ENCODE results near the gene RNU6-9. TPM values are rescaled to one million over a fixed set of nuclear protein-coding genes. Genes with fewer than 3 reads are reported as not detected.

Gene RNU6-9
- total and polyA plus RNA-seq, 2 of the 13 experiments (the other 11 are each of a cell fraction or from before 2014, with no cell fraction given) = under 0.01 TPM; not detected in 1

DNA sequence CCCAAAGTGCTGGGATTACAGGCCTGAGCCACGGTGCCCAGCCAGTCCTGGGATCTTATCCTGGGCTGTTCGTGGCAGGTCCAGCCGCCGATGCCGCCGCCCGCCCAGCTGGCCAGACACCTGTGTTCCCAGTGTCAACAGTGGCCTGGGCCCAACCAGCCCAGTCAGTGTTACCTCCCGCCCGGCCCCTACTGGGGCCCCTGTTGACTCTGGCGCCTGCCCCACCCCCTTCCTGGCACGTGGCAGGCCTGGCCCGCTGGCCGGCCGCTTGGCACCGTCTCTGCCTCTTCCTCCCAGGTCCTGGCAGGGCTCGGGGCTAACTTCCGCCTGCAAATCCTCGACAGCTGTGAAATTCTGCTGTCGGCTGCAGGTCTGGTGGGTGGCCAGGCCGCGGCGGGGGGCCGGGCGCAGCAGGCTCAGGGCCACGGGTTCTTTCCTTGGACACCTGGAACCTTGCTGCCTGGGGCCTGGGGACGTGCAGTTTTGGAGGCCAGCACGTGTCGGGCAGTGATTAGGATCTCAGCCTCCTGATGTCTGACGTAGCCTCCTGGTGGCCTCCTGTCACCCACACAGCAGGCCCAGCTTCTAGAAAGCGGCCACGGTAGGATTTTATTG lies 41.7 kb downstream of the RNU6-9 start:
- Histone ChIP-seq H3K9ac (ENCODE audit: insufficient read depth, low read depth, low read length) (no peak overlapping the region), H3K36me3 (replicated peaks in 1 of 2; ENCODE audit: control insufficient read depth in 1 of 2, insufficient read depth in 2 of 2, low read length in 2 of 2) (peaks cover 21 to 63% of the 10 kb centered on the region in 2 experiments; a peak in 4 of 5 replicates), H3K27me3 (ENCODE audit: control insufficient read depth in 1 of 2, insufficient read depth in 2 of 2, low read length in 2 of 2) (no peaks in the 10 kb centered on the region), H3K79me2 (ENCODE audit: insufficient read depth, low read length) (peaks cover 80% of the 10 kb centered on the region), H2AFZ (ENCODE audit: low read length) (no peak overlapping the region), H3K9me3 (ENCODE audit: low read length) (no peaks in the 10 kb centered on the region), H3K27ac (ENCODE audit: extremely low read length, insufficient read depth, low read length) (peak overlapping the region; percentile 55), H4K20me1 (ENCODE audit: insufficient read depth, low read length) (peaks cover 48% of the 10 kb centered on the region; the same call in 1 of the 2 replicates), H3K4me1 (ENCODE audit: insufficient read depth, low read length) (peaks cover 91% of the 10 kb centered on the region), H3K4me3 (replicated peaks in 1 of 3; ENCODE audit: insufficient read depth in 1 of 3, low read depth in 2 of 3, low read length in 3 of 3) (peak overlapping the region in 1 of 3 experiments; percentile 53; a peak in 1 of 6 replicates), H3K4me2 (ENCODE audit: low read depth, low read length) (peak overlapping the region; percentile 46)
- ATAC-seq (peak; percentile 89), DNase-seq (ENCODE audit: low spot score) (peak; percentile 88), FAIRE-seq (no peak)
- intact Hi-C loops (cut with micrococcal nuclease; ENCODE audit: unreplicated experiment) = loop anchor here (2.0 kb wide), 1 partner anchor 18 kb away; no protein-coding TSS in a partner anchor
- POLR2A ChIA-PET = interaction anchor here (0.7 to 2.5 kb wide), 6 partner anchors 10 to 45 kb away, joined by 3 to 28 read pairs (median 4); no protein-coding TSS in a partner anchor
- in situ Hi-C loops (cut with HindIII; ENCODE audit: extremely low pct_ligation_motif_present, low pct_unique_long_range_greater_than_20kb) = no loop called here
- BruUV-seq (replicated peaks) = no TSS peak
- WGBS (ENCODE audit: low lambda C conversion rate) = 66% methylated on average over 10 of the region's 31 CpGs
- CTCF ChIA-PET (ENCODE audit: low intra/inter-chr PET ratio, low total read pairs) = no interaction called here
- TF ChIP-seq ZSCAN9 (CRISPR knock-in tag; IDR thresholded peaks at IDR 0.05; ENCODE audit: borderline replicate concordance) = peak; percentile 64
- TF ChIP-seq, protein P1, sequence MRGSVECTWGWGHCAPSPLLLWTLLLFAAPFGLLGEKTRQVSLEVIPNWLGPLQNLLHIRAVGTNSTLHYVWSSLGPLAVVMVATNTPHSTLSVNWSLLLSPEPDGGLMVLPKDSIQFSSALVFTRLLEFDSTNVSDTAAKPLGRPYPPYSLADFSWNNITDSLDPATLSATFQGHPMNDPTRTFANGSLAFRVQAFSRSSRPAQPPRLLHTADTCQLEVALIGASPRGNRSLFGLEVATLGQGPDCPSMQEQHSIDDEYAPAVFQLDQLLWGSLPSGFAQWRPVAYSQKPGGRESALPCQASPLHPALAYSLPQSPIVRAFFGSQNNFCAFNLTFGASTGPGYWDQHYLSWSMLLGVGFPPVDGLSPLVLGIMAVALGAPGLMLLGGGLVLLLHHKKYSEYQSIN (CRISPR knock-in tag; IDR thresholded peaks at IDR 0.05; ENCODE audit: borderline replicate concordance) = no peak; the same call in 1 of the 2 replicates
- TF ChIP-seq ZNF382 (CRISPR knock-in tag; IDR thresholded peaks at IDR 0.05; ENCODE audit: borderline replicate concordance) = no peak
- no peak for TF ChIP-seq ATM (IDR thresholded peaks at IDR 0.05; ENCODE audit: borderline replicate concordance)
- TF ChIP-seq ZNF180 (CRISPR knock-in tag; IDR thresholded peaks at IDR 0.05; ENCODE audit: borderline replicate concordance, low read depth) = no peak
- TF ChIP-seq, protein P2, sequence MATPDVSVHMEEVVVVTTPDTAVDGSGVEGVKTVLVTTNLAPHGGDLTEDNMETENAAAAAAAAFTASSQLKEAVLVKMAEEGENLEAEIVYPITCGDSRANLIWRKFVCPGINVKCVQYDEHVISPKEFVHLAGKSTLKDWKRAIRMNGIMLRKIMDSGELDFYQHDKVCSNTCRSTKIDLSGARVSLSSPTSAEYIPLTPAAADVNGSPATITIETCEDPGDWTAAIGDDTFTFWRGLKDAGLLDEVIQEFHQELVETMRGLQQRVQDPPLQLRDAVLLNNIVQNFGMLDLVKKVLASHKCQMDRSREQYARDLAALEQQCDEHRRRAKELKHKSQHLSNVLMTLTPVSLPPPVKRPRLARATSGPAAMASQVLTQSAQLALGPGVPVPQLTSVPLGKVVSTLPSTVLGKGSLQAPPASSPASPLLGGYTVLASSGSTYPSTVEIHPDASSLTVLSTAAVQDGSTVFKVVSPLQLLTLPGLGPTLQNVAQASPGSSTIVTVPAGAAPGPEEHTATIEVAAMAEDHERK (CRISPR knock-in tag; IDR thresholded peaks at IDR 0.05; ENCODE audit: low read depth) = no peak
- peak; percentile 72; the same call in 1 of the 2 replicates for TF ChIP-seq BRD4 (CRISPR knock-in tag; IDR thresholded peaks at IDR 0.05)
- TF ChIP-seq ZNF720 (CRISPR knock-in tag; IDR thresholded peaks at IDR 0.05) = no peak
- TF ChIP-seq FOXJ3 (CRISPR knock-in tag; IDR thresholded peaks at IDR 0.05; ENCODE audit: borderline replicate concordance) = peak; percentile 87
- TF ChIP-seq AGO2 (optimal IDR thresholded peaks at IDR 0.05; ENCODE audit: low read depth, low read length) = peak; percentile 49
- peak; percentile 87 for TF ChIP-seq ZNF552 (CRISPR knock-in tag; IDR thresholded peaks at IDR 0.05; ENCODE audit: borderline replicate concordance)
- peak; percentile 83; the same call in 1 of the 2 replicates for TF ChIP-seq DMAP1 (CRISPR knock-in tag; IDR thresholded peaks at IDR 0.05)
- TF ChIP-seq, protein P3, sequence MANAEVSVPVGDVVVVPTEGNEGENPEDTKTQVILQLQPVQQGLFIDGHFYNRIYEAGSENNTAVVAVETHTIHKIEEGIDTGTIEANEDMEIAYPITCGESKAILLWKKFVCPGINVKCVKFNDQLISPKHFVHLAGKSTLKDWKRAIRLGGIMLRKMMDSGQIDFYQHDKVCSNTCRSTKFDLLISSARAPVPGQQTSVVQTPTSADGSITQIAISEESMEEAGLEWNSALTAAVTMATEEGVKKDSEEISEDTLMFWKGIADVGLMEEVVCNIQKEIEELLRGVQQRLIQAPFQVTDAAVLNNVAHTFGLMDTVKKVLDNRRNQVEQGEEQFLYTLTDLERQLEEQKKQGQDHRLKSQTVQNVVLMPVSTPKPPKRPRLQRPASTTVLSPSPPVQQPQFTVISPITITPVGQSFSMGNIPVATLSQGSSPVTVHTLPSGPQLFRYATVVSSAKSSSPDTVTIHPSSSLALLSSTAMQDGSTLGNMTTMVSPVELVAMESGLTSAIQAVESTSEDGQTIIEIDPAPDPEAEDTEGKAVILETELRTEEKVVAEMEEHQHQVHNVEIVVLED (CRISPR knock-in tag; IDR thresholded peaks at IDR 0.05; ENCODE audit: borderline replicate concordance) = 0 out of 2 replicates have a peak, but pooled peaks have one; percentile 20
- no peak for TF ChIP-seq U2AF1 (optimal IDR thresholded peaks at IDR 0.05; ENCODE audit: low read depth, low read length)
- TF ChIP-seq, protein P4, sequence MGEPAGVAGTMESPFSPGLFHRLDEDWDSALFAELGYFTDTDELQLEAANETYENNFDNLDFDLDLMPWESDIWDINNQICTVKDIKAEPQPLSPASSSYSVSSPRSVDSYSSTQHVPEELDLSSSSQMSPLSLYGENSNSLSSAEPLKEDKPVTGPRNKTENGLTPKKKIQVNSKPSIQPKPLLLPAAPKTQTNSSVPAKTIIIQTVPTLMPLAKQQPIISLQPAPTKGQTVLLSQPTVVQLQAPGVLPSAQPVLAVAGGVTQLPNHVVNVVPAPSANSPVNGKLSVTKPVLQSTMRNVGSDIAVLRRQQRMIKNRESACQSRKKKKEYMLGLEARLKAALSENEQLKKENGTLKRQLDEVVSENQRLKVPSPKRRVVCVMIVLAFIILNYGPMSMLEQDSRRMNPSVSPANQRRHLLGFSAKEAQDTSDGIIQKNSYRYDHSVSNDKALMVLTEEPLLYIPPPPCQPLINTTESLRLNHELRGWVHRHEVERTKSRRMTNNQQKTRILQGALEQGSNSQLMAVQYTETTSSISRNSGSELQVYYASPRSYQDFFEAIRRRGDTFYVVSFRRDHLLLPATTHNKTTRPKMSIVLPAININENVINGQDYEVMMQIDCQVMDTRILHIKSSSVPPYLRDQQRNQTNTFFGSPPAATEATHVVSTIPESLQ (CRISPR knock-in tag; conservative IDR thresholded peaks at IDR 0.05) = no peak
- TF ChIP-seq SYNCRIP (IDR thresholded peaks at IDR 0.05; ENCODE audit: insufficient read depth, low read depth, low read length) = no peak
- TF ChIP-seq GFI1 (CRISPR knock-in tag; IDR thresholded peaks at IDR 0.05; ENCODE audit: borderline replicate concordance) = peak; percentile 66; the same call in 1 of the 2 replicates
- no peak for TF ChIP-seq ZNF432 (CRISPR knock-in tag; IDR thresholded peaks at IDR 0.05; ENCODE audit: borderline replicate concordance)

Measured in HepG2 (cell line).